Measurements from ENCODE around the gene SRR.
A peak's percentile ranks its signal among the peaks of the same experiment; 100 is the strongest.
"Not testable (repeated sequence)": the region's sequence is repeated elsewhere in the genome, so short reads cannot be mapped to it uniquely, and the experiment has no call there.

Gene SRR

GRCh38 chr17:2289878-2290478, 13.8 kb upstream of the SRR start:
- no peak for DNase-seq (ENCODE audit: low spot score)

- peak; percentile 34 for DNase-seq (ENCODE audit: low spot score)
Observed at GRCh38 chr17:2292100-2292499, 11.7 kb upstream of the SRR start.

- DNase-seq (ENCODE audit: low spot score): no peak
Observed at GRCh38 chr17:2295575-2295974, 8.2 kb upstream of the SRR start.

- no peak for DNase-seq (ENCODE audit: low spot score)
Observed at GRCh38 chr17:2297023-2297422, 6.7 kb upstream of the SRR start.

- no peak for DNase-seq (ENCODE audit: low spot score)
Observed at GRCh38 chr17:2299136-2299535, 4.6 kb upstream of the SRR start.

- DNase-seq (ENCODE audit: low spot score): no peak
Observed at GRCh38 chr17:2299756-2300155, 4.0 kb upstream of the SRR start.

GRCh38 chr17:2302778-2303203, 959 bp upstream of the SRR start:
- DNase-seq (ENCODE audit: low spot score): peak; percentile 19

- no peak for DNase-seq (ENCODE audit: low spot score)
Observed at GRCh38 chr17:2304931-2305330, 1.2 kb downstream of the SRR start.

- no peak for DNase-seq (ENCODE audit: low spot score)
Observed at GRCh38 chr17:2309338-2310154, 5.8 kb downstream of the SRR start.

- DNase-seq (ENCODE audit: low spot score): no peak
Observed at GRCh38 chr17:2312736-2313135, 9.0 kb downstream of the SRR start.

- DNase-seq (ENCODE audit: low spot score): not testable (repeated sequence)
Observed at GRCh38 chr17:2316916-2317205, 13.1 kb downstream of the SRR start.

GRCh38 chr17:2317796-2318195, 14.0 kb downstream of the SRR start:
- no peak for DNase-seq (ENCODE audit: low spot score)

GRCh38 chr17:2319051-2319450, 15.3 kb downstream of the SRR start:
- DNase-seq (ENCODE audit: low spot score): no peak

GRCh38 chr17:2321399-2321798, 17.6 kb downstream of the SRR start:
- DNase-seq (ENCODE audit: low spot score): no peak

- no peak for DNase-seq (ENCODE audit: low spot score)
Observed at GRCh38 chr17:2323629-2324314, 20.0 kb downstream of the SRR start.

- no peak for DNase-seq (ENCODE audit: low spot score)
Observed at GRCh38 chr17:2331303-2331702, 27.6 kb downstream of the SRR start.

GRCh38 chr17:2335726-2336214, 32.0 kb downstream of the SRR start:
- peak; percentile 17 for DNase-seq (ENCODE audit: low spot score)

- peak; percentile 98 for DNase-seq (ENCODE audit: low spot score)
Observed at GRCh38 chr17:2336215-2336851, 32.6 kb downstream of the SRR start, which contains the start of gene TSR1. Gene TSR1, minus strand, starts transcription at chr17:2336457. Its CDS starts 30 bp downstream, at chr17:2336427.

GRCh38 chr17:2336852-2337543, 33.2 kb downstream of the SRR start, which contains the start of gene SGSM2:
Gene SGSM2, plus strand, starts transcription at chr17:2337501. Its CDS starts 188 bp downstream, at chr17:2337689.
- peak; percentile 72 for DNase-seq (ENCODE audit: low spot score)

GRCh38 chr17:2337544-2338314, 34.0 kb downstream of the SRR start:
- peak; percentile 83 for DNase-seq (ENCODE audit: low spot score)

- peak; percentile 22 for DNase-seq (ENCODE audit: low spot score)
Observed at GRCh38 chr17:2338315-2338657, 34.5 kb downstream of the SRR start.
